GOT3 (cell line): ENCODE measurements around the gene CXorf66.
"Not testable (repeated sequence)": the region's sequence is repeated elsewhere in the genome, so short reads cannot be mapped to it uniquely, and the experiment has no call there.

Experiments
- DNase-seq: peaks from one replicate; lab custom pipeline; 2025; ENCODE audit warnings: mixed read lengths; lab: John Stamatoyannopoulos, UW

CXorf66 gene

GRCh38 chrX:139929876-139930275 is 35.4 kb downstream of the CXorf66 start:
- no peak for DNase-seq

DNA sequence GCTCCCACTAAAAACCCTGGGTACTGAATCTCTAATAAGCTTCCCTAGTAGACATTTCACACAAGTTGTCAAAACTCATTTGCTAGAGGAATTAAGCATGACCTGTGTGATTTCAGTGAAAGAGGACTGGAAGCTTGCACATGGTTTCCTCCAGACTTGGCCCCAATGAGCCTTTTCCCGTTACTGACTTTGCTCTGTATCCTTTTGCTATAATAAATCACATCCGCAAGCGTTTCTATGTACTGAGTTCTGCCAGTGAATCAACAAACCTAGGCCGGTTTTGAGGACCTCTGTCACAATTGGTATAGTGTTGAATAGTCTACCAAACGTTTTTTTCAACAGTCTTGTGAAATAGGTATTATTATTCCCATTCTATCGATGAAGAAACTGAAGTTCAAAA is 40.6 kb downstream of the CXorf66 start:
- DNase-seq: no peak

DNA sequence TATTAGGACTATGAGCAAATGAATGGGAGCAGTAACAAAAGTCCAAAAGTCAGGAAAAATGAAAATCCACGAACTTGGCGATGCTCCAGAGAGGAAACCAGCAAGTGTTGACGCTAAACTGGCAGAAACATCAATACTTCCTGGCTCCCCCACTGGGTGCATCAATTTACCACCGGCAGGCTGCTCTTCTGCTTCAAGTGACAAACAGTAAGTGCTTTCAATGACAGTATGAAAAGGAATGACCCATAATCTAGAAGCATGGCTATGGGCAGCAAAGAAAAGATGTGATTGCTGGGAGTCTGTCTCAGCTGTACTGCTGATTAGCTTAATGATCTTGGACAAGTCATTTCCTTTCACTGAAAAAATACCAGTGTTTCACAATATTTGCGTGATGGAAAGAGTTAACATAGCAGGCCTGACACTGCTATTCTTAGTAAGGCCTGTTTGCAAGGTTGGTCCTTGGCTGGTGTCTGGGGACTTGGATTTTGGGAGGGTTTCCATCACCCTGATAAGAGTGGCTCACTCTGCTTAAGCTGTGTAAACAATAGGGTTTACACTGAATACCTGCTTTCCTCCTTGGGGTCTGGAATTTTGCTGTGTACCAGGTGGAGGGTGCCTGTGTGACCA is 41.1 kb downstream of the CXorf66 start:
- no peak for DNase-seq

DNA sequence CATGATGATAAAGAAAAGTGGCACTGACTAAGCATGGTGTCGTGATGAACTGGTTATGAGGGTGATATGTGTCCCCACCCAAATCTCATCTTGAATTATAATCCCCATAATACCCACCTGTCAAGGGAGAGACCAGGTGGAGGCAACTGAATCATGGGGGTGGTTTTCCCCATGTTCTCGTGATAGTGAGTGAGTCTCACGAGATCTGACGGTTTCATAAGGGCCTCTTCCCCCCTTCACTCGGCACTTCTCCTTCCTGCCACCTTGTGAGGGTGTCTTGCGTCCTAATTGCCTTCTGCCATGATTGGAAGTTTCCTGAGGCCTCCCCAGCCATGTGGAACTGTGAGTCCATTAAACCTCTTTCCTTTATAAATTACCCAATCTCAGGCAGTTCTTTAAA is 44.2 kb downstream of the CXorf66 start:
- DNase-seq: not testable (repeated sequence)

- DNase-seq: no peak
These were observed 45.0 kb downstream of the CXorf66 start for GRCh38 chrX:139920316-139920715.

GRCh38 chrX:139914421-139914820 is 50.9 kb downstream of the CXorf66 start:
- DNase-seq: no peak

- DNase-seq: no peak
These were observed 55.6 kb downstream of the CXorf66 start for GRCh38 chrX:139909712-139910111.

GRCh38 chrX:139907078-139907477 is 58.2 kb downstream of the CXorf66 start:
- DNase-seq: no peak

DNA sequence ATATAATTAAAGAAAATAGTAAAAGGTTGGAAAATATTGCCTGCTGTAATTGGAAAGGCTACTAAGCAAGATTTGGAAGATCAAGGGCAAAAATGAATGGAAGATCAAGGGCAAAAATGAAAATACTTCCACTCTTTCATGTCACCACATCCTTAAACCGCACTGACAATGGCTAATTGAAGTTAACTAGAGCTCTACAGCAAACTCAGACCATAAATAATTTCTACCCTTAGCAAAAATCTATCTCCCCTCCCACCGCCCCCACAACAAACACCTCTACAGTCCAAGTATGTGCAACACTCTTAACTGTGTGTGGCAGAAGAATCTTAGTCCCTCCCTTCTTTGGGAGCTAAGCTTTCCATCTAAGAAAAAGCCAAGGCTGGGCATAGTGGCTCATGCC is 59.6 kb downstream of the CXorf66 start:
- DNase-seq: no peak
